T-helper 17 cell (primary cell): ENCODE measurements around the gene EEIG2. TPM values are rescaled to one million over a fixed set of nuclear protein-coding genes. Genes with fewer than 3 reads are reported as not detected.

ENCODE experiments used
- ATAC-seq: fragments of 150-1000 bp; cut with Tn5 transposase; 2 replicates; pipeline ENCODE4 v1.10.0; 2021; ENCODE audit warnings: mild to moderate bottlenecking, moderate library complexity
- DNase-seq, 3 donors: peaks; one replicate each; pipeline versions ENCODE4 v3.0.0 to v3.0.0-alpha.2; 2020 to 2021
- H3K9me3 ChIP-seq: one replicate; pipeline ENCODE4 v1.7.0; 2013; ENCODE audit warnings: low read length, mild to moderate bottlenecking; ENCODE audit not compliant: control insufficient read depth, poor library complexity, severe bottlenecking
- H3K27ac Mint-ChIP-seq: one replicate; pipeline ENCODE4 v1.8.0; 2022; ENCODE audit warnings: mild to moderate bottlenecking, moderate library complexity, mixed read lengths
- H3K27me3 Mint-ChIP-seq: one replicate; pipeline ENCODE4 v1.8.0; 2022; ENCODE audit warnings: mixed read lengths
- H3K36me3 Mint-ChIP-seq: one replicate; pipeline ENCODE4 v1.8.0; 2022; ENCODE audit warnings: low read depth, mixed read lengths
- H3K4me1 Mint-ChIP-seq: one replicate; pipeline ENCODE4 v1.8.0; 2022; ENCODE audit warnings: mild to moderate bottlenecking, mixed read lengths
- H3K4me3 Mint-ChIP-seq: one replicate; pipeline ENCODE4 v1.8.0; 2022; ENCODE audit warnings: mild to moderate bottlenecking, moderate library complexity, mixed read lengths
- total RNA-seq, 4 donors: library from RNA in 2 of 4; stranded (reverse) in 2 of 4; gene quantifications; one replicate each; pipeline ENCODE4 v1.2.3 and lab custom pipeline; 2022 to 2026

EEIG2 gene
- total RNA-seq, 2 donors from 2014 or later: 11.4 to 11.7 TPM

GRCh38 chr1:108556499-108556898, 3.4 kb upstream of the EEIG2 start:
- H3K36me3 Mint-ChIP-seq: no peaks in the 10 kb centered on the region
- no peaks in the 10 kb centered on the region for H3K9me3 ChIP-seq
- H3K27me3 Mint-ChIP-seq: no peaks in the 10 kb centered on the region
- ATAC-seq (no peak), DNase-seq (no peak)
- H3K4me1 Mint-ChIP-seq: peaks cover 14% of the 10 kb centered on the region
- no peak overlapping the region for H3K27ac Mint-ChIP-seq
- no peak overlapping the region for H3K4me3 Mint-ChIP-seq

GRCh38 chr1:108557296-108557695, 2.6 kb upstream of the EEIG2 start:
- no peak overlapping the region for H3K27ac Mint-ChIP-seq
- no peaks in the 10 kb centered on the region for H3K27me3 Mint-ChIP-seq
- ATAC-seq: no peak
- H3K4me1 Mint-ChIP-seq: peaks cover 21% of the 10 kb centered on the region
- DNase-seq: no peak
- H3K4me3 Mint-ChIP-seq: no peak overlapping the region
- no peaks in the 10 kb centered on the region for H3K36me3 Mint-ChIP-seq
- no peaks in the 10 kb centered on the region for H3K9me3 ChIP-seq

GRCh38 chr1:108560189-108560873, 431 bp downstream of the EEIG2 start:
- Mint-ChIP-seq H3K27me3 (no peaks in the 10 kb centered on the region), H3K36me3 (peaks cover 2% of the 10 kb centered on the region), H3K4me3 (peak overlapping the region; percentile 98), H3K4me1 (peaks cover 30% of the 10 kb centered on the region), H3K27ac (peak overlapping the region; percentile 96)
- H3K9me3 ChIP-seq: no peaks in the 10 kb centered on the region
- ATAC-seq (peak; percentile 22), DNase-seq (peak in 2 of 3 donors; percentile 16 to 18)

- Mint-ChIP-seq H3K27me3 (no peaks in the 10 kb centered on the region), H3K4me1 (peaks cover 30% of the 10 kb centered on the region), H3K36me3 (peaks cover 2% of the 10 kb centered on the region), H3K4me3 (peak overlapping the region; percentile 98), H3K27ac (peak overlapping the region; percentile 96)
- peak in 2 of 3 donors; percentile 18 to 33 for DNase-seq
- no peaks in the 10 kb centered on the region for H3K9me3 ChIP-seq
- ATAC-seq: peak; percentile 8
These were observed 1.1 kb downstream of the EEIG2 start for GRCh38 chr1:108560874-108561459.

GRCh38 chr1:108561689-108562326, 1.9 kb downstream of the EEIG2 start:
- ATAC-seq (peak; percentile 68), DNase-seq (peak; percentile 71 to 76 (median 72))
- H3K27me3 Mint-ChIP-seq: no peaks in the 10 kb centered on the region
- peaks cover 2% of the 10 kb centered on the region for H3K36me3 Mint-ChIP-seq
- H3K9me3 ChIP-seq: no peaks in the 10 kb centered on the region
- peak overlapping the region; percentile 96 for H3K27ac Mint-ChIP-seq
- H3K4me3 Mint-ChIP-seq: peak overlapping the region; percentile 70
- H3K4me1 Mint-ChIP-seq: peaks cover 33% of the 10 kb centered on the region

GRCh38 chr1:108563808-108564207, 3.9 kb downstream of the EEIG2 start:
- Mint-ChIP-seq H3K4me3 (no peak overlapping the region), H3K4me1 (peaks cover 35% of the 10 kb centered on the region), H3K27me3 (no peaks in the 10 kb centered on the region), H3K27ac (peak overlapping the region; percentile 60), H3K36me3 (peaks cover 2% of the 10 kb centered on the region)
- ATAC-seq (no peak), DNase-seq (no peak)
- no peaks in the 10 kb centered on the region for H3K9me3 ChIP-seq

GRCh38 chr1:108565081-108565480, 5.2 kb downstream of the EEIG2 start:
- H3K27ac Mint-ChIP-seq: no peak overlapping the region
- ATAC-seq (no peak), DNase-seq (no peak)
- H3K27me3 Mint-ChIP-seq: no peaks in the 10 kb centered on the region
- no peak overlapping the region for H3K4me3 Mint-ChIP-seq
- H3K9me3 ChIP-seq: no peaks in the 10 kb centered on the region
- peaks cover 31% of the 10 kb centered on the region for H3K4me1 Mint-ChIP-seq
- H3K36me3 Mint-ChIP-seq: peaks cover 2% of the 10 kb centered on the region

GRCh38 chr1:108565512-108565911, 5.6 kb downstream of the EEIG2 start:
- H3K36me3 Mint-ChIP-seq: peaks cover 2% of the 10 kb centered on the region
- no peaks in the 10 kb centered on the region for H3K9me3 ChIP-seq
- no peak for DNase-seq
- H3K4me1 Mint-ChIP-seq: peaks cover 31% of the 10 kb centered on the region
- no peaks in the 10 kb centered on the region for H3K27me3 Mint-ChIP-seq
- ATAC-seq: no peak
- H3K27ac Mint-ChIP-seq: no peak overlapping the region
- H3K4me3 Mint-ChIP-seq: no peak overlapping the region

- H3K9me3 ChIP-seq: no peaks in the 10 kb centered on the region
- peaks cover 2% of the 10 kb centered on the region for H3K36me3 Mint-ChIP-seq
- H3K4me1 Mint-ChIP-seq: peaks cover 14% of the 10 kb centered on the region
- H3K27me3 Mint-ChIP-seq: no peaks in the 10 kb centered on the region
- H3K27ac Mint-ChIP-seq: peak overlapping the region; percentile 4
- H3K4me3 Mint-ChIP-seq: no peak overlapping the region
- no peak for ATAC-seq
- no peak for DNase-seq
These were observed 8.7 kb downstream of the EEIG2 start for GRCh38 chr1:108568589-108568988.

- no peaks in the 10 kb centered on the region for H3K27me3 Mint-ChIP-seq
- H3K9me3 ChIP-seq: no peaks in the 10 kb centered on the region
- H3K4me3 Mint-ChIP-seq: no peak overlapping the region
- H3K4me1 Mint-ChIP-seq: peaks cover 8% of the 10 kb centered on the region
- DNase-seq: no peak
- H3K36me3 Mint-ChIP-seq: no peaks in the 10 kb centered on the region
- H3K27ac Mint-ChIP-seq: peak overlapping the region; percentile 4
- no peak for ATAC-seq
These were observed 9.3 kb downstream of the EEIG2 start for GRCh38 chr1:108569097-108569728.

- Mint-ChIP-seq H3K27ac (no peak overlapping the region), H3K4me3 (no peak overlapping the region), H3K36me3 (no peaks in the 10 kb centered on the region), H3K27me3 (no peaks in the 10 kb centered on the region), H3K4me1 (peaks cover 7% of the 10 kb centered on the region)
- peak; percentile 99 for ATAC-seq
- H3K9me3 ChIP-seq: no peaks in the 10 kb centered on the region
- DNase-seq: no peak
These were observed 10.2 kb downstream of the EEIG2 start for GRCh38 chr1:108570128-108570527.

- Mint-ChIP-seq H3K4me1 (peaks cover 7% of the 10 kb centered on the region), H3K4me3 (no peak overlapping the region), H3K27me3 (no peaks in the 10 kb centered on the region), H3K27ac (no peak overlapping the region), H3K36me3 (no peaks in the 10 kb centered on the region)
- ATAC-seq (no peak), DNase-seq (no peak)
- H3K9me3 ChIP-seq: no peaks in the 10 kb centered on the region
These were observed 11.1 kb downstream of the EEIG2 start for GRCh38 chr1:108570998-108571401.

- Mint-ChIP-seq H3K4me3 (no peak overlapping the region), H3K36me3 (no peaks in the 10 kb centered on the region), H3K27me3 (no peaks in the 10 kb centered on the region), H3K4me1 (peaks cover 4% of the 10 kb centered on the region), H3K27ac (no peak overlapping the region)
- DNase-seq: no peak
- ATAC-seq: no peak
- no peaks in the 10 kb centered on the region for H3K9me3 ChIP-seq
These were observed 12.3 kb downstream of the EEIG2 start for GRCh38 chr1:108572182-108572581.
